Measurements from ENCODE around the gene LRRC32. TPM values are rescaled to one million over a fixed set of nuclear protein-coding genes. Genes with fewer than 3 reads are reported as not detected.

The LRRC32 gene
- polyA plus RNA-seq, 1 donor from 2014 or later, result not detected

GRCh38 chr11:76629116-76629852 lies 41.3 kb downstream of the LRRC32 start:
- H3K36me3 ChIP-seq (ENCODE audit: insufficient read depth, low read length), result no peaks in the 10 kb centered on the region
- H3K4me2 ChIP-seq (ENCODE audit: low read length), result no peak overlapping the region
- no peaks in the 10 kb centered on the region for H3F3A ChIP-seq (ENCODE audit: insufficient read depth, low read length, poor library complexity, severe bottlenecking)
- no peaks in the 10 kb centered on the region for H3K27me3 ChIP-seq (ENCODE audit: insufficient read depth, low read depth, low read length)
- H3K79me2 ChIP-seq (replicated peaks; ENCODE audit: insufficient read depth, low read length), result no peaks in the 10 kb centered on the region
- TF ChIP-seq RAD21 (conservative IDR thresholded peaks at IDR 0.05), result no peak
- no peak for TF ChIP-seq CTCF (IDR thresholded peaks at IDR 0.05; ENCODE audit: poor library complexity, severe bottlenecking)
- no peak overlapping the region for H2AFZ ChIP-seq (ENCODE audit: low read depth, low read length)
- H4K20me1 ChIP-seq (ENCODE audit: insufficient read depth), result no peaks in the 10 kb centered on the region
- H3K9ac ChIP-seq (ENCODE audit: low read length), result no peak overlapping the region
- H3K9me2 ChIP-seq (ENCODE audit: insufficient read depth, low read length), result no peaks in the 10 kb centered on the region
- no peak overlapping the region for H3K4me3 ChIP-seq (ENCODE audit: low read length)
- no peaks in the 10 kb centered on the region for H3K9me3 ChIP-seq (ENCODE audit: low read length)
- H3K27ac ChIP-seq (ENCODE audit: low read length), result no peak overlapping the region

- no peaks in the 10 kb centered on the region for H3K9me2 ChIP-seq (ENCODE audit: insufficient read depth, low read length)
- no peak overlapping the region for H3K27ac ChIP-seq (ENCODE audit: low read length)
- TF ChIP-seq REST (IDR thresholded peaks at IDR 0.05; ENCODE audit: borderline replicate concordance) (no peak), EP300 (conservative IDR thresholded peaks at IDR 0.05; ENCODE audit: poor library complexity, severe bottlenecking) (no peak), SMC3 (conservative IDR thresholded peaks at IDR 0.05; ENCODE audit: poor library complexity) (no peak), MXI1 (conservative IDR thresholded peaks at IDR 0.05; ENCODE audit: poor library complexity, severe bottlenecking) (no peak), TAF1 (IDR thresholded peaks at IDR 0.05; ENCODE audit: low read depth) (no peak), RAD21 (conservative IDR thresholded peaks at IDR 0.05) (no peak)
- H3K27me3 ChIP-seq (ENCODE audit: insufficient read depth, low read depth, low read length), result no peaks in the 10 kb centered on the region
- H3K9me3 ChIP-seq (ENCODE audit: low read length), result no peaks in the 10 kb centered on the region
- H3K4me3 ChIP-seq (ENCODE audit: low read length), result no peak overlapping the region
- no peaks in the 10 kb centered on the region for H4K20me1 ChIP-seq (ENCODE audit: insufficient read depth)
- H3K9ac ChIP-seq (ENCODE audit: low read length), result no peak overlapping the region
- H3F3A ChIP-seq (ENCODE audit: insufficient read depth, low read length, poor library complexity, severe bottlenecking), result no peaks in the 10 kb centered on the region
- H3K79me2 ChIP-seq (replicated peaks; ENCODE audit: insufficient read depth, low read length), result no peaks in the 10 kb centered on the region
- no peak overlapping the region for H2AFZ ChIP-seq (ENCODE audit: low read depth, low read length)
- no peaks in the 10 kb centered on the region for H3K36me3 ChIP-seq (ENCODE audit: insufficient read depth, low read length)
- H3K4me2 ChIP-seq (ENCODE audit: low read length), result no peak overlapping the region
Measured at GRCh38 chr11:76628408-76628947, 42.1 kb downstream of the LRRC32 start.

- Histone ChIP-seq H3K9me2 (ENCODE audit: insufficient read depth, low read length) (no peaks in the 10 kb centered on the region), H4K20me1 (ENCODE audit: insufficient read depth) (no peaks in the 10 kb centered on the region), H2AFZ (ENCODE audit: low read depth, low read length) (no peak overlapping the region), H3K4me3 (ENCODE audit: low read length) (no peak overlapping the region), H3K27ac (ENCODE audit: low read length) (no peak overlapping the region), H3K27me3 (ENCODE audit: insufficient read depth, low read depth, low read length) (no peaks in the 10 kb centered on the region), H3F3A (ENCODE audit: insufficient read depth, low read length, poor library complexity, severe bottlenecking) (no peaks in the 10 kb centered on the region), H3K9ac (ENCODE audit: low read length) (no peak overlapping the region), H3K36me3 (ENCODE audit: insufficient read depth, low read length) (no peaks in the 10 kb centered on the region), H3K9me3 (ENCODE audit: low read length) (no peaks in the 10 kb centered on the region), H3K4me2 (ENCODE audit: low read length) (no peak overlapping the region), H3K79me2 (replicated peaks; ENCODE audit: insufficient read depth, low read length) (no peaks in the 10 kb centered on the region)
- TF ChIP-seq TAF1 (IDR thresholded peaks at IDR 0.05; ENCODE audit: low read depth), result no peak
- TF ChIP-seq POLR2AphosphoS5 (IDR thresholded peaks at IDR 0.05), result no peak
- TF ChIP-seq EZH2 (IDR thresholded peaks at IDR 0.05; ENCODE audit: borderline replicate concordance, insufficient read depth, low read length, poor library complexity, severe bottlenecking), result no peak
- no peak for TF ChIP-seq CTCF (IDR thresholded peaks at IDR 0.05; ENCODE audit: poor library complexity, severe bottlenecking)
- no peak for TF ChIP-seq SMC3 (conservative IDR thresholded peaks at IDR 0.05; ENCODE audit: poor library complexity)
- no peak for TF ChIP-seq EP300 (conservative IDR thresholded peaks at IDR 0.05; ENCODE audit: poor library complexity, severe bottlenecking)
- TF ChIP-seq REST (IDR thresholded peaks at IDR 0.05; ENCODE audit: borderline replicate concordance), result no peak
- TF ChIP-seq MXI1 (conservative IDR thresholded peaks at IDR 0.05; ENCODE audit: poor library complexity, severe bottlenecking), result no peak
- TF ChIP-seq RAD21 (conservative IDR thresholded peaks at IDR 0.05), result no peak
Measured at GRCh38 chr11:76627606-76628005, 42.9 kb downstream of the LRRC32 start.

All from neural cell (in vitro differentiated cells).